HepG2 (cell line): ENCODE measurements around the gene LGI2. TPM values are rescaled to one million over a fixed set of nuclear protein-coding genes. Genes with fewer than 3 reads are reported as not detected.
"Not testable (repeated sequence)": the region's sequence is repeated elsewhere in the genome, so short reads cannot be mapped to it uniquely, and the experiment has no call there.

ENCODE experiments used
- ATAC-seq: fragments of 200-7000 bp; cut with Tn5 transposase; 3 replicates; pipeline ENCODE4 v1.9.1; 2020; ENCODE audit warnings: mild to moderate bottlenecking, moderate library complexity
- BruUV-seq: library from RNA; stranded (reverse); fragments of 400-500 nt; replicated peaks from 2 replicates; lab custom pipeline; 2021; lab: Mats Ljungman, UMichigan
- CTCF ChIA-PET: fragments of 300-600 bp; formaldehyde crosslinking; extraction: SDS; loops from one replicate; lab custom pipeline; 2021; ENCODE audit warnings: low total read pairs, inconsistent platforms, low intra/inter-chr PET ratio; lab: Yijun Ruan, JAX
- POLR2A ChIA-PET: fragments of 350-600 bp; sonication (Branson Sonifier 250); formaldehyde crosslinking; loops from one replicate; lab custom pipeline; 2020; ENCODE audit warnings: antibody characterized with exemption, inconsistent platforms; lab: Yijun Ruan, JAX
- DNase-seq: peaks from one replicate; pipeline ENCODE4 v3.0.0-alpha.2; 2015; ENCODE audit warnings: low spot score
- FAIRE-seq: peaks from 3 replicates; lab custom pipeline; 2011; peaks lifted over from hg19 to GRCh38; lab: Jason Lieb, UNC
- H2AFZ ChIP-seq: one replicate; pipeline ENCODE4 v1.6.1; 2011; ENCODE audit warnings: low read length, inconsistent platforms
- H3K27ac ChIP-seq: fragments of 300-600 bp; 3 replicates; pipeline ENCODE4 v1.8.0; 2011; ENCODE audit warnings: mixed run types, mild to moderate bottlenecking, mixed read lengths, low read length, inconsistent platforms; ENCODE audit not compliant: insufficient read depth; ENCODE audit errors: extremely low read length
- H3K27me3 ChIP-seq, 2 experiments: fragments of 200-600 bp in 1 of 2; 2 replicates in 1 of 2; 3 replicates in 1 of 2; pipeline versions ENCODE4 v1.6.0 to v1.8.0; 2011; ENCODE audit warnings: low read length in 2 of 2, mild to moderate bottlenecking in 2 of 2, moderate library complexity in 2 of 2, inconsistent platforms in 1 of 2; ENCODE audit not compliant: insufficient read depth in 2 of 2, control insufficient read depth in 1 of 2
- H3K36me3 ChIP-seq, 2 experiments: fragments of 200-600 bp in 1 of 2; replicated peaks in 1 of 2; 2 replicates in 1 of 2; 3 replicates in 1 of 2; pipeline versions ENCODE4 v1.5.1 to v1.8.0; 2011; ENCODE audit warnings: low read length in 2 of 2, inconsistent platforms in 1 of 2; ENCODE audit not compliant: insufficient read depth in 2 of 2, control insufficient read depth in 1 of 2
- H3K4me1 ChIP-seq: 2 replicates; pipeline ENCODE4 v1.5.1; 2012; ENCODE audit warnings: low read length, inconsistent platforms; ENCODE audit not compliant: insufficient read depth
- H3K4me2 ChIP-seq: 2 replicates; pipeline ENCODE4 v1.6.0; 2011; ENCODE audit warnings: low read depth, low read length, inconsistent platforms
- H3K4me3 ChIP-seq, 3 experiments: fragments of 200-600 bp in 1 of 3; sonication (generic), shearing (Covaris generic) in 1 of 3; replicated peaks in 1 of 3; 2 replicates each; pipeline ENCODE4 v1.5.1; 2011 to 2016; ENCODE audit warnings: low read length in 3 of 3, inconsistent platforms in 2 of 3, low read depth in 2 of 3, mild to moderate bottlenecking in 2 of 3, control low read depth in 1 of 3, mixed read lengths in 1 of 3; ENCODE audit not compliant: insufficient read depth in 1 of 3
- H3K79me2 ChIP-seq: one replicate; pipeline ENCODE4 v1.6.1; 2011; ENCODE audit warnings: low read length, inconsistent platforms; ENCODE audit not compliant: insufficient read depth
- H3K9ac ChIP-seq: 2 replicates; pipeline ENCODE4 v1.6.0; 2011; ENCODE audit warnings: mild to moderate bottlenecking, low read depth, low read length, inconsistent platforms; ENCODE audit not compliant: insufficient read depth
- H3K9me3 ChIP-seq: 2 replicates; pipeline ENCODE4 v1.5.1; 2012; ENCODE audit warnings: mild to moderate bottlenecking, low read length
- H4K20me1 ChIP-seq: 2 replicates; pipeline ENCODE4 v1.6.0; 2011; ENCODE audit warnings: inconsistent platforms, mild to moderate bottlenecking, low read length, moderate library complexity; ENCODE audit not compliant: insufficient read depth
- ATM ChIP-seq: fragments of 450-650 bp; IDR thresholded peaks from 2 replicates; pipeline ENCODE4 v1.7.1; 2017; ENCODE audit warnings: mild to moderate bottlenecking, borderline replicate concordance
- HMGA1 ChIP-seq: sonication (generic); formaldehyde crosslinking; conservative IDR thresholded peaks from 2 replicates; pipeline ENCODE4 v1.4.0; 2020; ENCODE audit warnings: missing genetic modification reagents
- IKZF4 ChIP-seq: sonication (generic); formaldehyde crosslinking; IDR thresholded peaks from 2 replicates; pipeline ENCODE4 v1.5.1; 2020; ENCODE audit warnings: borderline replicate concordance, mild to moderate bottlenecking, low read depth, missing genetic modification reagents; ENCODE audit errors: not compliant biosample characterization
- NFRKB ChIP-seq: fragments of 450-650 bp; IDR thresholded peaks from 2 replicates; pipeline ENCODE4 v1.6.1; 2017
- NONO ChIP-seq, 2 experiments: fragments of 450-650 bp in 1 of 2; sonication (generic) in 1 of 2; formaldehyde crosslinking in 1 of 2; IDR thresholded peaks in 1 of 2; conservative IDR thresholded peaks in 1 of 2; 2 replicates each; pipeline versions ENCODE4 v1.6.1 to v1.8.0; 2017 to 2022; ENCODE audit warnings: mild to moderate bottlenecking in 1 of 2, missing genetic modification reagents in 1 of 2, moderate library complexity in 1 of 2
- SETDB1 ChIP-seq: sonication (generic); formaldehyde crosslinking; IDR thresholded peaks from 2 replicates; pipeline ENCODE4 v1.5.1; 2020; ENCODE audit warnings: missing genetic modification reagents, mild to moderate bottlenecking, borderline replicate concordance
- ZNF34 ChIP-seq: sonication (generic); formaldehyde crosslinking; IDR thresholded peaks from 2 replicates; pipeline ENCODE4 v1.4.0; 2020; ENCODE audit warnings: mild to moderate bottlenecking, missing genetic modification reagents, borderline replicate concordance
- ZNF562 ChIP-seq: sonication (generic); formaldehyde crosslinking; IDR thresholded peaks from 2 replicates; pipeline ENCODE4 v1.8.0; 2022; ENCODE audit warnings: missing genetic modification reagents, borderline replicate concordance
- ZNF589 ChIP-seq: sonication (generic); formaldehyde crosslinking; conservative IDR thresholded peaks from 2 replicates; pipeline ENCODE4 v1.8.0; 2022; ENCODE audit warnings: mild to moderate bottlenecking, moderate library complexity, missing genetic modification reagents
- ZNF615 ChIP-seq: sonication (generic); formaldehyde crosslinking; IDR thresholded peaks from 2 replicates; pipeline ENCODE4 v1.5.0; 2020; ENCODE audit warnings: mild to moderate bottlenecking, missing genetic modification reagents, borderline replicate concordance
- ZNF766 ChIP-seq: sonication (generic); formaldehyde crosslinking; IDR thresholded peaks from 2 replicates; pipeline ENCODE4 v1.5.0; 2020; ENCODE audit warnings: missing genetic modification reagents, borderline replicate concordance
- WGBS: methylation state at CpG from one replicate; pipeline ENCODE4 v1.1.6; 2017; ENCODE audit warnings: low lambda C conversion rate; 5-methylcytosine and 5-hydroxymethylcytosine counted together
- in situ Hi-C: cut with HindIII; loops from 2 replicates; pipeline ENCODE4 v1.10.0; 2017; ENCODE audit warnings: low pct_unique_long_range_greater_than_20kb; ENCODE audit not compliant: extremely low pct_ligation_motif_present
- intact Hi-C: fragments of 100-400 bp; cut with micrococcal nuclease; formaldehyde crosslinking; loops from one replicate; pipeline ENCODE4 v1.10.0; 2022; ENCODE audit not compliant: unreplicated experiment
- polyA plus RNA-seq, 8 experiments: library from polyadenylated mRNA; depleted of rRNA in 3 of 8; stranded (reverse) in 7 of 8; unstranded in 1 of 8; fragments of >200 nt; fragmentation: Illumina TruSeq in 4 of 8; extraction: Trizol in 4 of 8; gene quantifications; 2 replicates each; pipeline versions ENCODE4 v1.2.1 to v1.2.3, GENCODE V29; 2011 to 2016; ENCODE audit warnings: low read depth in 4 of 8, missing spikeins in 1 of 8, mixed read lengths in 1 of 8; ENCODE audit not compliant: insufficient read depth in 1 of 8
- total RNA-seq, 5 experiments: library from RNA; depleted of rRNA; stranded (reverse); fragments of >200 nt; fragmentation: Illumina TruSeq; extraction: Trizol; gene quantifications; 2 replicates each; pipeline ENCODE4 v1.2.3, GENCODE V29; 2016; ENCODE audit warnings: low read depth in 1 of 5
- TF ChIP-seq, protein P1 (sequence below): sonication (generic); formaldehyde crosslinking; IDR thresholded peaks from 2 replicates; pipeline ENCODE4 v1.4.0; 2020; ENCODE audit warnings: missing genetic modification reagents
- TF ChIP-seq, protein P2 (sequence below): sonication (generic); formaldehyde crosslinking; IDR thresholded peaks from 2 replicates; pipeline ENCODE4 v1.5.1; 2020; ENCODE audit warnings: mild to moderate bottlenecking, missing genetic modification reagents, moderate library complexity
- TF ChIP-seq, protein P3 (sequence below): sonication (generic); formaldehyde crosslinking; IDR thresholded peaks from 2 replicates; pipeline ENCODE4 v1.8.0; 2022; ENCODE audit warnings: mild to moderate bottlenecking, missing genetic modification reagents; ENCODE audit not compliant: insufficient replicate concordance

The LGI2 gene
- total and polyA plus RNA-seq, 2 of the 13 experiments (the other 11 are each of a cell fraction or from before 2014, with no cell fraction given) = not detected

DNA sequence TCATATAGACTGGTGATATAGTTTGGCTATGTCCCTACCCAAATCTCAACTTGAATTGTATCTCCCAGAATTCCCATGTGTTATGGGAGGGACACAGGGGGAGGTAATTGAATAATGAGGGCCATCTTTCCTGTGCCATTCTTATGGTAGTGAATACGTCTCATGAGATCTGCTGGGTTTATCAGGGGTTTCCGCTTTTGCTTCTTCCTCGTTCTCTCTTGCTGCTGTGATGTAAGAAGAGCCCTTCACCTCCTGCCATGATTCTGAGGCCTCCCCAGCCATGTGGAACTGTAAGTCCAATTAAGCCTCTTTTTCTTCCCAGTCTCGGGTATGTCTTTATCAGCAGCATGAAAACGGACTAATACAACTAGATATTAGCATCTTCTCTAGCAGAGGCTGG, 21.3 kb upstream of the LGI2 start:
- in situ Hi-C loops, intact Hi-C loops, FAIRE-seq: not testable (repeated sequence)

DNA sequence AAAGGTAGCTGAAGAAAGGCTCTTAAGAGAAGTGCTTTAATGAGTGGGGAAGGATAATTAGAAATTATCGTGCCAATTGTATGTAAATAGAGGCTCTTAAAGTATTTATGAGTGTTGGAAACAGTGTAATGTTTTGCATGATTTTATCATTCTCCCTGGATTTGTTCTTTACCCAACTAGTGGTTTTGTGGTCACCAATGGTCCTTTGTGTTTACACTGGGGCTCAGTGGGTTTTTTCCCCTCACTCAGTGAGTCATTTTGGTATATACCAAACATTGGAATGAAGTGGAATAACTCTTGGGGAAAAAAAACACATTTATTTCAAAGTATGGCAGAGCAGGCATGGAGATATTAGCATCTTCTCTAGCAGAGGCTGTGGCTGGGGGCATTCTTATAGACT, 20.8 kb upstream of the LGI2 start:
- Histone ChIP-seq H3K4me2 (no peak overlapping the region), H3K9me3 (0 out of 2 replicates have a peak, but pooled peaks cover 11% of the 10 kb centered on the region), H3K36me3 (no peaks in the 10 kb centered on the region), H3K27ac (no peak overlapping the region), H4K20me1 (no peaks in the 10 kb centered on the region), H3K27me3 (0 out of 5 replicates have a peak, but pooled peaks cover 0 to 3% of the 10 kb centered on the region in 2 experiments), H2AFZ (no peak overlapping the region), H3K4me1 (no peaks in the 10 kb centered on the region), H3K9ac (no peak overlapping the region), H3K79me2 (no peaks in the 10 kb centered on the region), H3K4me3 (no peak overlapping the region)
- WGBS = 3% methylated on average over 1 of the region's 1 CpG
- no peak for ATAC-seq
- in situ Hi-C loops (no loop called here), intact Hi-C loops (no loop called here)
- ChIA-PET POLR2A (no interaction called here), CTCF (no interaction called here)
- no peak for DNase-seq
- BruUV-seq = no TSS peak
- FAIRE-seq = no peak
- TF ChIP-seq IKZF4 (CRISPR knock-in tag) (no peak), ATM (no peak), ZNF589 (CRISPR knock-in tag) (no peak), NFRKB (no peak), ZNF562 (CRISPR knock-in tag) (no peak), ZNF615 (CRISPR knock-in tag) (no peak), SETDB1 (no peak), ZNF766 (CRISPR knock-in tag) (no peak), HMGA1 (CRISPR knock-in tag) (no peak), NONO (IDR thresholded peaks at IDR 0.05) (no peak), NONO (CRISPR knock-in tag; conservative IDR thresholded peaks at IDR 0.05) (no peak), ZNF34 (no peak)
- TF ChIP-seq, protein P1, sequence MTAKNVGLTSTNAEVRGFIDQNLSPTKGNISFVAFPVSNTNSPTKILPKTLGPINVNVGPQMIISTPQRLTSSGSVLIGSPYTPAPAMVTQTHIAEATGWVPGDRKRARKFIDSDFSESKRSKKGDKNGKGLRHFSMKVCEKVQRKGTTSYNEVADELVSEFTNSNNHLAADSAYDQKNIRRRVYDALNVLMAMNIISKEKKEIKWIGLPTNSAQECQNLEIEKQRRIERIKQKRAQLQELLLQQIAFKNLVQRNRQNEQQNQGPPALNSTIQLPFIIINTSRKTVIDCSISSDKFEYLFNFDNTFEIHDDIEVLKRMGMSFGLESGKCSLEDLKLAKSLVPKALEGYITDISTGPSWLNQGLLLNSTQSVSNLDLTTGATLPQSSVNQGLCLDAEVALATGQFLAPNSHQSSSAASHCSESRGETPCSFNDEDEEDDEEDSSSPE (CRISPR knock-in tag) = no peak
- TF ChIP-seq, protein P2, sequence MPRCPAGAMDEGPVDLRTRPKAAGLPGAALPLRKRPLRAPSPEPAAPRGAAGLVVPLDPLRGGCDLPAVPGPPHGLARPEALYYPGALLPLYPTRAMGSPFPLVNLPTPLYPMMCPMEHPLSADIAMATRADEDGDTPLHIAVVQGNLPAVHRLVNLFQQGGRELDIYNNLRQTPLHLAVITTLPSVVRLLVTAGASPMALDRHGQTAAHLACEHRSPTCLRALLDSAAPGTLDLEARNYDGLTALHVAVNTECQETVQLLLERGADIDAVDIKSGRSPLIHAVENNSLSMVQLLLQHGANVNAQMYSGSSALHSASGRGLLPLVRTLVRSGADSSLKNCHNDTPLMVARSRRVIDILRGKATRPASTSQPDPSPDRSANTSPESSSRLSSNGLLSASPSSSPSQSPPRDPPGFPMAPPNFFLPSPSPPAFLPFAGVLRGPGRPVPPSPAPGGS (CRISPR knock-in tag) = no peak
- TF ChIP-seq, protein P3, sequence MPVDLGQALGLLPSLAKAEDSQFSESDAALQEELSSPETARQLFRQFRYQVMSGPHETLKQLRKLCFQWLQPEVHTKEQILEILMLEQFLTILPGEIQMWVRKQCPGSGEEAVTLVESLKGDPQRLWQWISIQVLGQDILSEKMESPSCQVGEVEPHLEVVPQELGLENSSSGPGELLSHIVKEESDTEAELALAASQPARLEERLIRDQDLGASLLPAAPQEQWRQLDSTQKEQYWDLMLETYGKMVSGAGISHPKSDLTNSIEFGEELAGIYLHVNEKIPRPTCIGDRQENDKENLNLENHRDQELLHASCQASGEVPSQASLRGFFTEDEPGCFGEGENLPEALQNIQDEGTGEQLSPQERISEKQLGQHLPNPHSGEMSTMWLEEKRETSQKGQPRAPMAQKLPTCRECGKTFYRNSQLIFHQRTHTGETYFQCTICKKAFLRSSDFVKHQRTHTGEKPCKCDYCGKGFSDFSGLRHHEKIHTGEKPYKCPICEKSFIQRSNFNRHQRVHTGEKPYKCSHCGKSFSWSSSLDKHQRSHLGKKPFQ (CRISPR knock-in tag) = no peak

More for the DNA sequence above, 21.3 kb upstream of the LGI2 start:
- CTCF ChIA-PET, POLR2A ChIA-PET, H3K27me3 ChIP-seq, H3K9ac ChIP-seq, H3K36me3 ChIP-seq, H3K79me2 ChIP-seq, DNase-seq, H3K4me1 ChIP-seq, H3K27ac ChIP-seq, H3K4me2 ChIP-seq, H2AFZ ChIP-seq, H3K4me3 ChIP-seq, BruUV-seq, H4K20me1 ChIP-seq, ATAC-seq: not testable (repeated sequence)
- H3K9me3 ChIP-seq = 0 out of 2 replicates have a peak, but pooled peaks cover 11% of the 10 kb centered on the region
- WGBS = 35% methylated on average over 5 of the region's 5 CpGs
